Mesothelial cell of epicardium (in vitro differentiated cells): ENCODE data around the gene CDX2. TPM values are rescaled to one million over a fixed set of nuclear protein-coding genes. Genes with fewer than 3 reads are reported as not detected.

Experiments
- DNase-seq, 2 experiments: peaks; one replicate each; pipeline ENCODE4 v3.0.0; 2021; ENCODE audit warnings: low spot score in 2 of 2; ENCODE audit not compliant: unreplicated experiment in 2 of 2
- H3K27ac Mint-ChIP-seq: 2 replicates; pipeline ENCODE4 v1.8.0; 2021; ENCODE audit warnings: mixed read lengths
- H3K27me3 Mint-ChIP-seq: 2 replicates; pipeline ENCODE4 v1.8.0; 2021; ENCODE audit warnings: low read depth, mixed read lengths
- H3K36me3 Mint-ChIP-seq: 2 replicates; pipeline ENCODE4 v1.8.0; 2021; ENCODE audit warnings: mixed read lengths
- H3K4me1 Mint-ChIP-seq: 2 replicates; pipeline ENCODE4 v1.8.0; 2021; ENCODE audit warnings: mixed read lengths
- H3K4me3 Mint-ChIP-seq: 2 replicates; pipeline ENCODE4 v1.8.0; 2021; ENCODE audit warnings: mild to moderate bottlenecking, moderate library complexity, mixed read lengths
- H3K9me3 Mint-ChIP-seq: 2 replicates; pipeline ENCODE4 v1.8.0; 2021; ENCODE audit warnings: mixed read lengths
- CTCF ChIP-seq: fragments of 200-600 bp; sonication (generic); IDR thresholded peaks from one replicate; pipeline ENCODE4 v1.5.0; 2021; ENCODE audit warnings: antibody characterized with exemption; ENCODE audit not compliant: unreplicated experiment
- total RNA-seq: library from RNA; stranded (reverse); gene quantifications from 3 replicates; pipeline ENCODE4 v1.2.1, GENCODE V29; 2021

Gene CDX2
- total RNA-seq, 1 donor from 2014 or later: 0.16 TPM

DNA sequence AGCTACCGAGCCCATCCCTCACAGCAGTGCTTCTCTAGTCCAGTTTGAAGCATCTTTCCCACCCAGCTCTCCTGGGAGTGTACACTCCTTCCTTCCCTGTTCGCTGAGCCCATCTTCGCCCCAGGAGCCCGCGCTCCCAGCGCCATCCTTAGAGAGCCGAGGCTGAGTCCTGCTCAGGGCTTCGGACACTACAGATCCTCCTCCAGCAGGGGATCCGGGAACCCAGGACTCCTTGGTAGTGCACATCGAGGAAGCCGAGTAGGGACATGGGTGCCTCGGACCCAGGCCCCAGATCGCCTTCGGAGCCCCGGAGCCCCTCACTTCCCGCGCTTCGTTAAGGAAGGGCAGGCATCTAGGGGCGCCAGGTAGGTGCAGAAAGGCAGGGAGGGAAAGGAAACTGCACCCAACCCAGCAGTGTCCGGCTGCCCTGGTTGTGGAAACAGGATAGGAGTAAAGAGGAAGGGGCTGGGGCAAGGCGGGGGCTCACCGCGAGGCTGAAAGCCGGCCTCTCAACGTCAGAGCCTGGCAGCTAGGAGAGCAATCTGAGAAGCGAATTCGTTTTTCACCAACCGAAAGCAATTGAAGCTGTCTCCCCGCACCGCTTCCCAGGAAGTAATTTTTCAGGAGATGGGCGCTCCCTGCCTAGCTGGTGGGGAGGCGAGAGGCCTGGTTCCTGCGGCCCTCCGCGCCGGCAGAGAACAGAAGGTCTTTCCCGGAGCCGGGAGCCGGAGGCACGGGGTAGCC is 48.3 kb downstream of the CDX2 start:
- no peak for TF ChIP-seq CTCF
- no peak overlapping the region for H3K27ac Mint-ChIP-seq
- H3K4me1 Mint-ChIP-seq: peaks cover 13% of the 10 kb centered on the region
- peak in 1 of 2 experiments; percentile 55 for DNase-seq
- peaks cover 95% of the 10 kb centered on the region for H3K27me3 Mint-ChIP-seq
- H3K4me3 Mint-ChIP-seq: peak overlapping the region; percentile 59
- H3K36me3 Mint-ChIP-seq: no peaks in the 10 kb centered on the region
- H3K9me3 Mint-ChIP-seq: no peaks in the 10 kb centered on the region

DNA sequence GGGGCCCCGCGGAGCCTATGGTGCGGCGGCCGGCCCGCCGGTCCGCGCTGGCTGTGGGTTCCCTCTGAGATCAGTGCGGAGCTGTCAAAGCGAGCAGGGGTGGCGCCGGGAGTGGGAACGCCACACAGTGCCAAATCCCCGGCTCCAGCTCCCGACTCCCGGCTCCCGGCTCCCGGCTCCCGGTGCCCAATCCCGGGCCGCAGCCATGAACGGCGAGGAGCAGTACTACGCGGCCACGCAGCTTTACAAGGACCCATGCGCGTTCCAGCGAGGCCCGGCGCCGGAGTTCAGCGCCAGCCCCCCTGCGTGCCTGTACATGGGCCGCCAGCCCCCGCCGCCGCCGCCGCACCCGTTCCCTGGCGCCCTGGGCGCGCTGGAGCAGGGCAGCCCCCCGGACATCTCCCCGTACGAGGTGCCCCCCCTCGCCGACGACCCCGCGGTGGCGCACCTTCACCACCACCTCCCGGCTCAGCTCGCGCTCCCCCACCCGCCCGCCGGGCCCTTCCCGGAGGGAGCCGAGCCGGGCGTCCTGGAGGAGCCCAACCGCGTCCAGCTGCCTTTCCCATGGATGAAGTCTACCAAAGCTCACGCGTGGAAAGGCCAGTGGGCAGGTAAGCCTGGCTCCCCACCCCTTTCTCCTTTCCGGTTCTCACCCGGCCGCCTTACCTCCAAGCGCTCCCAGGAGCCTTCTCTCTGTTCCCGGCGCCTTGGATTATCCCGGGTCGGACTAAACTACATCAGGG is 49.0 kb downstream of the CDX2 start, which contains the start of gene PDX1:
TSS of gene PDX1 (plus strand) at position 67 of the 743 bp plus-strand sequence. CDS start at position 206, 139 bp downstream.
- Mint-ChIP-seq H3K27ac (no peak within 1 kb of the TSS), H3K27me3 (peaks cover 95% of the 10 kb centered on the region), H3K9me3 (no peaks in the 10 kb centered on the region)

DNA sequence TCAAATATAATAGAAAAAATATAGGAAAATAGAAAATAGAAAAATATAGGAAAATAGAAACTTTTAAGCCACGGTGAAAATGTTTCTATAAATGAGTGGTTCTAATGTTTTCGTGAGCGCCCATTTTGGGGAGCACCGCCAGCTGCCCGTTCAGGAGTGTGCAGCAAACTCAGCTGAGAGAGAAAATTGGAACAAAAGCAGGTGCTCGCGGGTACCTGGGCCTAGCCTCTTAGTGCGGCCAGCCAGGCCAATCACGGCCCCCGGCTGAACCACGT is 49.5 kb downstream of the CDX2 start:
- Mint-ChIP-seq H3K27me3 (peaks cover 95% of the 10 kb centered on the region), H3K4me3 (peak overlapping the region; percentile 30), H3K4me1 (peaks cover 13% of the 10 kb centered on the region), H3K27ac (no peak overlapping the region), H3K9me3 (no peaks in the 10 kb centered on the region), H3K36me3 (no peaks in the 10 kb centered on the region)
- DNase-seq: no peak
- TF ChIP-seq CTCF: no peak

More for the DNA sequence above, 49.0 kb downstream of the CDX2 start, which contains the start of gene PDX1:
- Mint-ChIP-seq H3K4me1 (peaks cover 13% of the 10 kb centered on the region), H3K4me3 (peak within 1 kb of the TSS; percentile 59), H3K36me3 (no peaks in the 10 kb centered on the region)
- no peak for TF ChIP-seq CTCF
- DNase-seq: peak in 1 of 2 experiments; percentile 68

- Mint-ChIP-seq H3K36me3 (no peaks in the 10 kb centered on the region), H3K4me3 (peak overlapping the region; percentile 3), H3K27ac (no peak overlapping the region), H3K4me1 (peaks cover 12% of the 10 kb centered on the region), H3K9me3 (no peaks in the 10 kb centered on the region), H3K27me3 (peaks cover 97% of the 10 kb centered on the region)
- no peak for DNase-seq
- no peak for TF ChIP-seq CTCF
These were observed 50.0 kb downstream of the CDX2 start for GRCh38 chr13:27918918-27919658.

GRCh38 chr13:27918041-27918917 is 50.8 kb downstream of the CDX2 start:
- H3K4me1 Mint-ChIP-seq: peaks cover 12% of the 10 kb centered on the region
- H3K27ac Mint-ChIP-seq: no peak overlapping the region

More at GRCh38 chr13:27918041-27918917, 50.8 kb downstream of the CDX2 start:
- H3K9me3 Mint-ChIP-seq: no peaks in the 10 kb centered on the region
- no peak for DNase-seq
- peak overlapping the region; percentile 3 for H3K4me3 Mint-ChIP-seq
- TF ChIP-seq CTCF: no peak
- H3K36me3 Mint-ChIP-seq: no peaks in the 10 kb centered on the region
- H3K27me3 Mint-ChIP-seq: peaks cover 97% of the 10 kb centered on the region
